Coronary artery (tissue), 2 donors: Measurements from ENCODE around the gene MCRIP2.

Experiments used
- DNase-seq: peaks from one replicate; pipeline ENCODE4 v3.0.0-alpha.2; 2017; ENCODE audit warnings: low spot score
- H3K27ac ChIP-seq, 2 donors: fragments of 200-600 bp; sonication (generic); one replicate each; pipeline ENCODE4 v1.5.1; 2016 to 2019
- H3K4me3 ChIP-seq: fragments of 200-600 bp; sonication (generic); 2 replicates; pipeline ENCODE4 v1.5.1; 2016; ENCODE audit warnings: mild to moderate bottlenecking, moderate library complexity
- TF ChIP-seq, protein P1 (sequence below): fragments of 200-600 bp; sonication (generic); IDR thresholded peaks from one replicate; pipeline ENCODE4 v1.5.1; 2019; ENCODE audit warnings: antibody characterized with exemption

Gene MCRIP2

DNA sequence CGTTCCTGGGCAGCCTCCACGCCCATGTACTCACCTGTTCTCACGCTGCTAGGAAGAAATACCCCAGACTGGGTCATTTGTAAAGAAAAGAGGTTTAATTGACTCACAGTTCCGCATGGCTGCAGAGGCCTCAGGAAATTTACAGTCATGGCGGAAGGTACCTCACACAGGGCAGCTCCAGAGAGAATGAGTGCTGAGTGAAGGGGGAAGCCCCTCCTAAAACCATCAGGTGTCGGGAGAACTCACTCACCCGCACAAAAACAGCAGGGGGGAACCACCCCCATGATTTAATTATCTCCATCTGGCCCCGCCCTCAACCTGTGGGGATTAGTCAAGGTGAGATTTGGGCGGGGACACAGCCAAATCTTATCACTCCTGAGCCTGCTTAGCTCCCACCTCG, 33.6 kb upstream of the MCRIP2 start:
- TF ChIP-seq, protein P1, sequence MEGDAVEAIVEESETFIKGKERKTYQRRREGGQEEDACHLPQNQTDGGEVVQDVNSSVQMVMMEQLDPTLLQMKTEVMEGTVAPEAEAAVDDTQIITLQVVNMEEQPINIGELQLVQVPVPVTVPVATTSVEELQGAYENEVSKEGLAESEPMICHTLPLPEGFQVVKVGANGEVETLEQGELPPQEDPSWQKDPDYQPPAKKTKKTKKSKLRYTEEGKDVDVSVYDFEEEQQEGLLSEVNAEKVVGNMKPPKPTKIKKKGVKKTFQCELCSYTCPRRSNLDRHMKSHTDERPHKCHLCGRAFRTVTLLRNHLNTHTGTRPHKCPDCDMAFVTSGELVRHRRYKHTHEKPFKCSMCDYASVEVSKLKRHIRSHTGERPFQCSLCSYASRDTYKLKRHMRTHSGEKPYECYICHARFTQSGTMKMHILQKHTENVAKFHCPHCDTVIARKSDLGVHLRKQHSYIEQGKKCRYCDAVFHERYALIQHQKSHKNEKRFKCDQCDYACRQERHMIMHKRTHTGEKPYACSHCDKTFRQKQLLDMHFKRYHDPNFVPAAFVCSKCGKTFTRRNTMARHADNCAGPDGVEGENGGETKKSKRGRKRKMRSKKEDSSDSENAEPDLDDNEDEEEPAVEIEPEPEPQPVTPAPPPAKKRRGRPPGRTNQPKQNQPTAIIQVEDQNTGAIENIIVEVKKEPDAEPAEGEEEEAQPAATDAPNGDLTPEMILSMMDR = no peak
- H3K27ac ChIP-seq = no peak overlapping the region
- no peak for DNase-seq
- no peak overlapping the region for H3K4me3 ChIP-seq

DNA sequence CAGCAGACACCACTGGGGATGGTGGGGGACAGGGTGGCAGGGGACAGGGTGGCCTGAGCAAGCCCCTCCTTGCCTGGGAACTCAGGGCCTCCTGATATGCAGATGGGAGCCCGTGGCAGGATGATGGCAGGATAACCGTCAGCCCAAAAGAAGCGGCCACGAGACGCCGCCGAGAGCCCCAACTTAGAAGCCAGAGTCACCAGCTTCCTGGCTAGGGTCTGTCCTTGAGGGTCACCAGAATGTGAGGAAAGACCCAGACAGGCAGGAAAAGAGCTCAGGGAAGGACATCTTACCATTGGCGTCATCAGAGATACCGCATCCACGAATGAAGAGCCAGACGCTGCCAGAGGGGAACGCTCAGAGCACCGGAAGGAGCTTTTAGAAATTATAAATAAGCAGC, 32.3 kb upstream of the MCRIP2 start:
- TF ChIP-seq, protein P1 = no peak
- DNase-seq = no peak
- H3K27ac ChIP-seq = no peak overlapping the region
- H3K4me3 ChIP-seq = no peak overlapping the region

DNA sequence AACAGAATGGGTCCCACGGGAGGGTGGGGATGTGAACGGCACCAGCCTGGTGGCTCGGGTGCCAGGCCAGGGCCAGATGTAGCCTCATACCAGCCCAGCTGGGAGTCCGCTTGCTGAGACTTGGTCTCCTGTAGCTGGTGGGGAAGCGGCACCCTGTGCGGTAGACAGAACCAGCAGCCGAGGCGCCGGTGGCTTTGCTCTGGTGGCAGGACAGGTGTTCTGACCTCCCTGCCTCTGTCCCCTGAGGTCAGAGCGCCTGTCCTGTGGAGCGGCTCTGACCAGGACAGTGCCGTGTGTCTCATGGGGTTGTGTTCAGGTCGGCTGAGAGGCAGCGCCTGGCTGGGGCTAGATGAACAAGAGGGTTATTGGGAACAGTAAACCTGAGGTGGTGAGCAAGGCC, 31.6 kb upstream of the MCRIP2 start:
- TF ChIP-seq, protein P1 = no peak
- Histone ChIP-seq H3K4me3 (no peak overlapping the region), H3K27ac (no peak overlapping the region)
- no peak for DNase-seq

DNA sequence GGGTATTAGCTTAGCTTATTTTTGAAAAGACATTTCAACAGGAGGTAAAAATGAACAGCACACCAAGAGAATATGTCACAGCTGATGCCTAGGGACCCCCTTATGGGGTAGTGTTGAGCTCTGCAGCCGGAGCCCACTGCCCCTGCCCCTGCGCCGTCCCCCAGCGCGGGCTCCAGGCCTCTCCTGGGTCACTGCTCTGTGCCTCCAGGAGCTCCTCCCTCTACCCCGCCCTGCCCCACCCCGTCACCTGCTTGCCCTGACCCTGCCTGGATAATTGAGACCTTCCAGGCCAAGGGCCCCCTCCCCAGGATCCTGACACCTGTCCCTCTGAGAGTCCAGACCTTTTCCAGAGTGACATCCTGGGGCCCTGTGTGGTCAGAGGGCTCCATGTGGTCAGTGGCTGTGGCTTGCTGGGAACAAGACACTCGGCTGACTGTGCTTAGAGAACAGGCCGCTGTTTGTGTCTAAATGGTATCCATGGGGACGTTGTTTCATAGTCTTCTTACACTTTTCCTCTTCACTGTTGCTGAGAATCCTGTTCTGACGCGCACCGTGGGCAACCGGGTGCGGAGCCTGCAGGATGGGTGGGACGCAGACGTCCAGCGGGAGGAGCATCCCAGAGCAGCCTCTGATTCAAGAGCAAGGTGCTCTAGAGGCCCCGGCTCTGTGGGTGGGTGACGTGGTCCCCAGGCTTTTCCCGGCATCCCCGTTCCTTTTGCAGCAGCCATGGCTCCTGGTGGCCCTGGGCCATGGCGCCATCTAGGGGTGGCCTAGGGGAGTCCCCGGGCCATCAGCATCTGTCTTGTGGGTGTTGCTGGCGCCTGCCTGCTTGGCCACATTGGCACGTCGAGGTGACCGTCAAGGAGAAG, 30.9 kb upstream of the MCRIP2 start:
- TF ChIP-seq, protein P1 = peak; percentile 32
- no peak for DNase-seq
- H3K4me3 ChIP-seq = no peak overlapping the region
- H3K27ac ChIP-seq = no peak overlapping the region

DNA sequence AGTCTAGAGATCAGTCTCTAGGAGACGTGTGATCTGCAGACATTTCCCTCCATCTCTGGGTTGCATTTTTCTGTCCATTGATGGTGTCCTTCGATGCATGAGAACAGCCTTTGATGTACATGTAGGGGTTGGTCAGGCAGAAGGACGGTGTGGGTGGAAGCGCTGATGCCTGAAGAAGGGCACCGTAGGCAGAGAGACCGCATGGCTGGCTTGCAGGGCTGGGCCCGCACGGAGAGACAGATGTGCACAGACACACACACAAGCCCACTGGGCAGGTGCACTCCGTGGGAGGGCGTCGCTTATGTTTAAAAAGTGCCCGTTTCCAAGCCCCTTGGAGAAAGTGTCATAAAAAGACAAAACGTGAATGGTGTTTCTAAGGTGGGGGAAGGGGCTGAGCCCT, 26.5 kb upstream of the MCRIP2 start:
- DNase-seq = no peak
- TF ChIP-seq, protein P1 = no peak
- no peak overlapping the region for H3K4me3 ChIP-seq
- no peak overlapping the region for H3K27ac ChIP-seq

DNA sequence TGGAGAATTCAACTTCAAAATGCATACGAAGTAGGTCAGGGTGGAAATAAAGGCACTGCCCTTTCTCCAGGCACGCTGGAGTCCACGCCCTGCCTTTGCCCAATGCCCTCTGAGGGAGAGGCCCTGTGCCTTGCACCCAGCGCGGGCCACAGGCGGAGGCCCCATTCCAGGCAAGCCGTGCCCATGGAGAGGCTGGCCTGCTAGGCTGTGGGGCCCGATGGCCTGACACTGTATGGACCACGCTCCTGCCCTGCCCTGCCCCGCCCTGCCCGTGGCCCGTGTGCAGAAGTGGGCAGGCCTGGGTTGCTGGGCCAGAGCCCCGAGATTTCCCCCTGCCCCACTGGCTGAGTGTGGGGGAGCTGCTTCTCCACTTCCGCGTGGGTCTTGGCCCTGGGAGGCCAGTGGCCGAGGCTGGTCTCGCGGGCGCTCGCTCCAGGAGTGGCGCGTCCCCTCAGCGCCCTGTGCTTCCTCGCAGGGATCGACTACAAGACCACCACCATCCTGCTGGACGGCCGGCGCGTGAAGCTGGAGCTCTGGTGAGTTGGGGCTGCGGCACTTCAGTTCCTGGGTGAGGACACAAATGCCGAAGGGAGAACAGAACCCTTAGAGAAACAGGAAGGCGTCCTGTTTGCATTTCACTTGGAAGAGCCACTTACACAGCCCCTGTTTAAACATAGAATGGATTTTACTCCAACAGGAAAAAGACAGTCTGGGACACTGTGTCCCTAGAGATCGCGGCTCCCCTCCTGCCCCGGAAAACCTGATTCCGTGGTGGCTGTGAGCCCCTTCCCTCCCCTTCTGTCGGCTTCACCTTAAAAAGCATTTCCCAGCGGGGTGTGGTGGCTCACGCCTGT, 24.7 kb upstream of the MCRIP2 start:
- no peak for DNase-seq
- Histone ChIP-seq H3K27ac (no peak overlapping the region), H3K4me3 (no peak overlapping the region)
- TF ChIP-seq, protein P1 = no peak
